Thyroid gland (tissue), 4 donors: ENCODE data around the gene SLC16A4.

Experiments
- CTCF ChIP-seq, 6 experiments: fragments of 200-600 bp in 3 of 6; fragments of 450-650 bp in 3 of 6; sonication (generic) in 3 of 6; IDR thresholded peaks; one replicate each; pipeline ENCODE4 v1.5.1; 2016 to 2019; ENCODE audit warnings: antibody characterized with exemption in 6 of 6, mild to moderate bottlenecking in 2 of 6, inconsistent platforms in 1 of 6, moderate library complexity in 1 of 6
- POLR2A ChIP-seq, 2 donors: fragments of 450-650 bp; IDR thresholded peaks; one replicate each; pipeline ENCODE4 v1.6.1; 2017; ENCODE audit warnings: antibody characterized with exemption in 2 of 2, mild to moderate bottlenecking in 2 of 2, moderate library complexity in 1 of 2

- no peak for TF ChIP-seq POLR2A (IDR thresholded peaks at IDR 0.05)
- no peak for TF ChIP-seq CTCF (IDR thresholded peaks at IDR 0.05)
Measured at GRCh38 chr1:110404401-110404800, 13.6 kb upstream of the SLC16A4 start.
